Placental epithelial cell (primary cell): Measurements from ENCODE around the gene OR2T2. TPM values are rescaled to one million over a fixed set of nuclear protein-coding genes. Genes with fewer than 3 reads are reported as not detected.

ENCODE experiments used
- total RNA-seq: library from RNA; depleted of rRNA; stranded (reverse); fragments of >200 nt; gene quantifications from 2 replicates; pipeline ENCODE4 v1.2.3, GENCODE V29; 2012

The OR2T2 gene, protein sequence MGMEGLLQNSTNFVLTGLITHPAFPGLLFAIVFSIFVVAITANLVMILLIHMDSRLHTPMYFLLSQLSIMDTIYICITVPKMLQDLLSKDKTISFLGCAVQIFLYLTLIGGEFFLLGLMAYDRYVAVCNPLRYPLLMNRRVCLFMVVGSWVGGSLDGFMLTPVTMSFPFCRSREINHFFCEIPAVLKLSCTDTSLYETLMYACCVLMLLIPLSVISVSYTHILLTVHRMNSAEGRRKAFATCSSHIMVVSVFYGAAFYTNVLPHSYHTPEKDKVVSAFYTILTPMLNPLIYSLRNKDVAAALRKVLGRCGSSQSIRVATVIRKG
- total RNA-seq, result 9.0 and 16.1 TPM in 2 replicates

DNA sequence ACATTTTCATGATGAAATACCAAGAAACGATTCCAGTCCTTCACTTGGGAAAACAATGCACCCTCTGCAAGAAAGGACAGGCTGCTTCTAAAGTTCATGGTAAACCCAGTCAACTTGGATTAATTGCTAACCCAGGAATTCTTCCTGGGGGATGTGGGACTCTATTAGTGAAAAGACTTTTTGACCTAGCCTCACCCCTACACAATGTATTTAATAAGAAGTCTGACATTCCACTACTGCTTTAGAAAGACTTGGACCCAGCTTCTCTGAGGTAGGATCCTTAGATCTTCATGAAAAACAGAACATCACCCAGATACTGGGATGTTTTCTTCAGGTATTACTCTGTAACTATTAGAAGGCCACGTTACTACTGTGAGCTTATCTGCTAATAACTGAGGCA, at the start of gene OR2T2:
Gene OR2T2 (plus strand): TSS at position 239 of the 400 bp plus-strand sequence. CDS start 7,161 bp downstream, outside the sequence.

DNA sequence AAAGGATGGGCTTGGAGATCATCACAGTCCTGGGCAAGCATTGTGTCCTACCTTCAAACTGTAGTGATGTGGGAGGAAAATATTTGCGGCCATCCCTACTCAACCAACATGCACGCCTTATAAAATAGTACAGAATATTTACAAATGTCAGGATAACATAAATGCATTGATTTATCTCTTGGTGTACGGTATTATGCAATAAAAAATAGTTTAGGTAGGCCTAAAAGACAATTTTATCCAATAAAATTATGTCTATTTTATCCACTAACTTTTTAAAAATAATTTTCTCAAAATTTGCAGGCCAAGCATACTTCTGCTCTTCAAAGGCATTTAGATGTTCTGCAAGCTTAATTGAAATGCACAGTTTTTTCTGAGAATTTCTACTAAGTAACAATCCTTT, 42.7 kb upstream of the OR2T2 start, which contains the start of gene OR2T1:
Gene OR2T1 (plus strand): TSS at position 301 of the 400 bp plus-strand sequence. CDS start 3,100 bp downstream, outside the sequence.

DNA sequence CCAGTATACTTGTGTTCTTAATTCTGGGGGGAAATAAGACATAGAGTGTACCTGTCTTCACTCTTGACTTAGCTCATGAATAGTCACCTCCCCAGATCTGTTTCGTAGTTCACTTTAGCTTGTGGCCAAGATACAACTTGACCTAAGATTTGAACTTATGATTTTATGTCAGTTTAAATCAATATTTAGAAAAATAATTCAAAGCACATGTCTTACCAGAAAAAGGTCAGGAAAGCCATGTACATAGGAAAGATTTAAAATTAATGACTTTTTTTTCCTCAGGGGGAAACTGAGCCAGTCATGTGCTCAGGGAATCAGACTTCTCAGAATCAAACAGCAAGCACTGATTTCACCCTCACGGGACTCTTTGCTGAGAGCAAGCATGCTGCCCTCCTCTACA, 27.6 kb downstream of the OR2T2 start, which contains the start of gene OR2T3:
Gene OR2T3 (plus strand): TSS at position 301 of the 400 bp plus-strand sequence. CDS start 0 bp downstream, at position 301.

GRCh38 chr1:248488289-248488688, 42.9 kb downstream of the OR2T2 start, which contains the start of gene OR2T5:
OR2T5 (plus strand) TSS chr1:248488589; CDS start chr1:248488589, 0 bp downstream.

Other genes with a start within 250 kb of the OR2T2 start
- not detected in 2 replicates for gene OR2M3, start 248.4 kb upstream of the OR2T2 start, total RNA-seq
- not detected in 2 replicates for gene OR2M4, start 214.2 kb upstream of the OR2T2 start, total RNA-seq
- under 0.01 and 0.54 TPM in 2 replicates for gene OR2T33, start 167.7 kb upstream of the OR2T2 start, total RNA-seq
- gene OR2T12, start 142.2 kb upstream of the OR2T2 start, total RNA-seq, result not detected in 2 replicates
- gene OR2M7, start 121.1 kb upstream of the OR2T2 start, total RNA-seq, result not detected in 2 replicates
- gene OR14C36, start 96.9 kb upstream of the OR2T2 start, total RNA-seq, result not detected in 2 replicates
- not detected in 2 replicates for gene OR2T4, start 84.0 kb upstream of the OR2T2 start, total RNA-seq
- not detected in 2 replicates for gene OR2T6, start 69.9 kb upstream of the OR2T2 start, total RNA-seq
- gene OR2T1, start 42.6 kb upstream of the OR2T2 start, total RNA-seq, result not detected in 2 replicates
- gene OR2T3, start 27.7 kb downstream of the OR2T2 start, total RNA-seq, result 0.65 and 0.79 TPM in 2 replicates
- 1.4 and 2.7 TPM in 2 replicates for gene OR2T5, start 43.0 kb downstream of the OR2T2 start, total RNA-seq
- 4.3 and 13.2 TPM in 2 replicates for gene OR2G6, start 62.4 kb downstream of the OR2T2 start, total RNA-seq
- 9.4 and 19.7 TPM in 2 replicates for gene OR2T29, start 117.1 kb downstream of the OR2T2 start, total RNA-seq
- gene OR2T34, start 129.1 kb downstream of the OR2T2 start, total RNA-seq, result 9.8 and 12.4 TPM in 2 replicates
- 9.8 and 22.2 TPM in 2 replicates for gene OR2T10, start 152.1 kb downstream of the OR2T2 start, total RNA-seq
- gene OR2T11, start 189.5 kb downstream of the OR2T2 start, total RNA-seq, result 7.0 and 8.2 TPM in 2 replicates
- gene OR2T35, start 199.6 kb downstream of the OR2T2 start, total RNA-seq, result 2.4 and 4.9 TPM in 2 replicates
- gene OR2T27, start 209.9 kb downstream of the OR2T2 start, total RNA-seq, result not detected in 2 replicates